IPS-NIHi11 (cell line): ENCODE measurements around the gene STT3B.
A peak's percentile ranks its signal among the peaks of the same experiment; 100 is the strongest.
"Not testable (repeated sequence)": the region's sequence is repeated elsewhere in the genome, so short reads cannot be mapped to it uniquely, and the experiment has no call there.

Experiments
- DNase-seq: peaks from one replicate; pipeline ENCODE4 v3.0.0; 2012; ENCODE audit warnings: mixed read lengths, low spot score

Gene STT3B

DNA sequence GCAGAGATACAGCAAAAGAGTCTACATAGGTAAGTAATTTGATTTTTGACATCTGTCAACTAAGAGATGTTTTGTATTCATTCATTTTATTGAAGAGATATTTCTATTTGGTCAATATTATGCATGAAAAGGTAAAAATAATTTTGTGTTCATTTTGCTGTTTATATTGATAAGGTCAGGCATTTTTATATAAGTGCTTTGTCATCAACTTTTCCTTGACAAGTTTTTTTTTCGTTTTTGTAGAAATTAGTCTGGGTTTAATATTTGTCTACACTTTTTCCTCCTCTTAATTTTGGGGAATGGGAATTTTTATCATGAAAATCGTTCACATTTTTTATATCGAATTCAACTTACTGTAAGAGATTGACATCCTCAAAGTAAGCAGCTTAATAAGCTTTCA, 67.7 kb downstream of the STT3B start:
- no peak for DNase-seq

DNA sequence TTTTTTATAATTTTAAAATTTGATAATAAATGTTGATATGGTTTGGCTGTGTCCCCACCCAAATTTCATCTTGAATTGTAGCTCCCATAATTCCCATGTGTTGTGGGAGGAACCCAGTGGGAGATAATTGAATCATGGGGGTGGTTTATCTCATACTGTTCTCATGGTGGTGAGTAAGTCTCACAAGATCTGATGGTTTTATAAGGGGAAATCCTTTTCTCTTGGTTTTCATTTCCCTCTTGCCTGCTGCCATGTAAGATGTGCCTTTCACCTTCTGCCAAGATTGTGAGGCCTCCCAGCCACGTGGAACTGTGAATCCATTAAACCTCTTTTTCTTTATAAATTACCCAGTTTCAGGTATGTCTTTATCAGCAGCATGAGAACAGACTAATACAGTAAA, 72.6 kb downstream of the STT3B start:
- not testable (repeated sequence) for DNase-seq

GRCh38 chr3:31606453-31606852, 73.7 kb downstream of the STT3B start:
- DNase-seq = no peak

DNA sequence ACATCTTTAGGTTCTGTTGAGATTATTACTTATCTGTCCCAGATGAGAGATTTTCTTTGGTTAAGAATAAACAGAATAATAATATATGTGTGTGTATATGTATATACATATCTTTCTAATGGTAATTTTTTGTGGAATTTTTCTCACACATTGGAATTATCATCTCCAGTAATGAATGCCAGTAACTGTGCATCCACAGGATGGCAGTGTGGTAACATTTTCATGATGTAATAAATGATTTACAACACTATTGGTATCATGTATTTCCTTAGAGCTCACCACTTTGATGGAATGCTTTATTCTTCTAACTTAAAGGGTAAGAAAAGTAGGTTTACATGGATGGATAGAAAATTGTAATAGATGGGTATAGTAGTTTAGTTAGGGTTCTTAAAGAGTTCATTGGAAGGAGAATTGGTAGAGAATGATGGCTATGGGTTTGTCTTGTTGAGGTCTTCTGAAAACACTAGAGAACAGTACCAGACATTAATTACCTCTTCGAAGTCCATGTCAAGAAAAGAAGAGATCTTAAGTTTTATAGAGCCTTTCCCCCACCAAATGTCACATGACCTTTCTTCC, 78.1 kb downstream of the STT3B start:
- peak; percentile 11 for DNase-seq

DNA sequence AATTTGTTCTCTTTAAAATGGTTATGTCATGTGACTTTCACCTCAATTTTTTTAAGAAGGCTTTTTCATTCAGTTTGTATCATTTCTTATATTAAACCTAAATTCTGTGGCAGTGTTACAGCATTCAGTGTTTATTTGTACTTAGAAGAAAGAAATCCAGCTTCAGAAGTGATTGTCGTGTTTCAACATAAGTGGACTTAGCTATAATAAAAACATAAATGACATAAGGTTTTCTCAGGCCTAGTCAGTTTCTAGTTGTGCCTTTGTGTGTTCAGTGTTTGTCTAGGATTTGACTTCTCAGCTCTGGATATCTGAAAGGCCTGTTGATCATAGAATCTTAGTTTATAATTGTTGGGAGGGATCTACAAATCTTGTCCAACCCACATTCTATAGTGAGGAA, 80.5 kb downstream of the STT3B start:
- DNase-seq = no peak

DNA sequence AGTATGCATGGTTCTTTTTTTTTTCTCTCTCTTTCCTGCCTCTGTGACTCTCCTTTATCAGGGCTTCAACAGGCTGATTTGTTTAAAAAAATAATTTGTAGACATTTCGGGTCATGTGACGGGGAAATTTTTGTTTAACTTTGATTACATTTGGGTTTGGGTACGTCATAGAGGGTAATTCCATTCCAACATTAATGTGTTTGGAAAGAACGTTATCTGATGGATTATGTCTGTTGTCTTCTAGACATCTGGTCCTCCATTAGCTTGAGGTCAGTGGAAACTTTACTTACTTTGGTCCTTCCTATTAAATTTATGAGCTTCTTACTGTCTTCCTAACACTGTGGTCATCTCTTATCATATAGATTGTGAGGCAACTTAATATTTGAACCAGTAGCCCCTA, 80.9 kb downstream of the STT3B start:
- no peak for DNase-seq

GRCh38 chr3:31614162-31614921, 81.6 kb downstream of the STT3B start:
- DNase-seq = no peak

- DNase-seq = no peak
Observed at GRCh38 chr3:31615071-31615875, 82.5 kb downstream of the STT3B start.

- DNase-seq = no peak
Observed at GRCh38 chr3:31616711-31617110, 84.0 kb downstream of the STT3B start.

DNA sequence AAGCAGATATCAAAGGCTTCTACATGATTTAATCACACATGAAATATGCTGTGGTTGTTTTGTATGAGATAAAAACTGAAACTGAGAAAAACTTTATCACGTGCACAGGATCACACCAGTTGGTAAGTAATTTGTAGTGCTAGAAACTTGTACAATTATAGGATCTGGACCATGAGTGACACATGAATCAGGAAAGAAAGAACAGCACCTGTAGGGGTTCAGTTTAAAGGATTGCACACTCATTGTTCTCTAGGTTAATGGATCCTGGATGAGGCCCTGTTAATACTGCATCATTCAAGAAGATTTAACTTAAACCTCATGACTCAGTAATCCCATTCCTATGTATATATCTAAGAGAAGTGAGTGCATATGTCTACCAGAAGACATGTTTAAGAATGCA, 87.9 kb downstream of the STT3B start:
- no peak for DNase-seq

DNA sequence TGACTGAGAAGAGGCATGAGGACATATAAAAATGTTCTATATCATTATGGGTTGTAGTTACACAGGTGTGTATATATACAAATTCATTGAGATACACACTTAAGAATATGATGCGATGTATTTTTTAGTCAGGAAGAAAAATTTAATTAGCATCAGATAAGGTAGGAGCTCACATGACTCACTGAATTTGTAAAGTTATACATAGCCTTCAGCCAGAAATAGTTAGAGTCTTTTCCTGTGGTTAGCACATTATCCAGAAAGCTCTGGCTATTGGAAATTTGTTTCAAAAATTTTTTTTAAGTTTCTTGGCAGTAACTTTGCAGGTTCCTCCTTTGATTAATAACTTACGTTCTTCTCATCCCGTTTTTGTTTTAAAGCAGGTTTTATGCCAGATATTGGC, 88.6 kb downstream of the STT3B start:
- no peak for DNase-seq

DNA sequence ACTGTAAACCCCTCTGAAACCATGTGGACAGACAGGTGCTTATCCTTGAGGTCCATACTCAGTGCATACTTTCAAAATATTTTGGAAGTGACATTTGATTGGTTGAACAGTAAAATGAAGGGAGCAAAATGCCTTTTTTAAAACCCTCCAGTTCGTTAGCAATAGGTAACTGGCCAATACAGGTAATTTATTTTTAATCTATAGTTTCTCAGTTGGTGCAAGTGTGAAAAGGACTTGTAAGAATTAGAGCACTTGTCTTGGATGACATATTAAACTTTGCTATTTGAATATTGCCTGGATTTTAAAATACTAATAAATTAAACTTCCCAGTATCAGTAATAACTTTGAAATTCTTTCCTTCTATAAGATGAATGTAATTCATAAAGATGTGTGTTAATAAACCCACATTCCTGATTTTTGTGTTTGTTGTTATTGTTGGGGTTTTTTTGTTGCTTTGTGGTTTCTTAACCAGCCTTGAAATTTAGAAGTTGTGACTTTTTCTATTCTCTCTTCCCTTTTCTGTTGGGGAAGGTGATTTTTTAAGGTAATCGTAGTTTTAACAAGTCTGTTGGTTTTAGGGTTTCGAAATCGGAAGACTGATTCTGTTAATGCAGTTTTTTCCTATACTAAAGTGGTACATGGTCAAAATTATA, 90.0 kb downstream of the STT3B start:
- no peak for DNase-seq

DNA sequence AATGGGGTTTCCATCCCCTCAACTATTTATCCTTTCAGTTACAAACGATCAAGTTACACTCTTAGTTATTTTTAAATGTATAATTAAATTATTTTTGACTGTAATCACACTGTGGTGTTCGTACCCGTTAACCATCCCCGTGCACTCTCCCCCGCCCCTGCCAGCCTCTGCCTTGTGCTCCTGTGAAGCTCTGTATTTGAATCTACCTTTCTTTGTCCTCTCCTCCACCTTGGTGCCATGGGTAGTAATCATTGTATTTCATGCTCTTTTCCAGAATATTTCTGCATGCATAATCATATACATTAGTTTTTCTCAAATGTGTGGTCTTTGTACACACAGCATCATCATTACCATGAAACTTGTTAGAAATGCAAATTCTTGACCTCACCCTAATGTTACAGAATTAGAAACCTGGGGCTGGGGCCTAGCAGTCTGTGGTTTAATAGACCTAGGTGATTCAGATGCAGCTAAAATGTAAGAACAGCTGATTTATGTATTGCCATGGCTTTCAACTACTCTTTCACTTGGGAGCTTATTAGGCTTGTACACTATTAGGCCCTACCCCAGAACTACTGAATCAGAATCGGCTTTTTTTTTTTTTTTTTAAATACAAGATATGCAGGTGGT, 91.5 kb downstream of the STT3B start:
- DNase-seq = no peak

DNA sequence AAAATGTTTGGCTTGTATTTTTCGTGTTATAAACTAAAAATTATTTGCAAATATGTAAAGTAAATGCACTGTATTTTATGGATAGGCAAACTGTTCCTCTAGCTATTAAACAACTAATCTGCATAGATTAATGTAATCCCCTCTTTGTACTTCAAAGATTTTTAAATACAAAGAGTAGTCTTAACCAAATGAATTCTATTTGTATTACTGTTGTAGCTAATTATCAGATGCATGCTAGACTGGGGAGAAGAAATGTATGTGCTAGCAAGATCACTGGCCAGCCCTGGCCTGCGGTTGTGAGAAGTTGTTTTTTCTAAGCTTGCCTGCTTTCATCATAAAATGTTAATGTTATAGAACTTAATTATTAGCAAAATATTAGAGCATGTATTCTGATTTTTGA, 92.6 kb downstream of the STT3B start:
- no peak for DNase-seq

DNA sequence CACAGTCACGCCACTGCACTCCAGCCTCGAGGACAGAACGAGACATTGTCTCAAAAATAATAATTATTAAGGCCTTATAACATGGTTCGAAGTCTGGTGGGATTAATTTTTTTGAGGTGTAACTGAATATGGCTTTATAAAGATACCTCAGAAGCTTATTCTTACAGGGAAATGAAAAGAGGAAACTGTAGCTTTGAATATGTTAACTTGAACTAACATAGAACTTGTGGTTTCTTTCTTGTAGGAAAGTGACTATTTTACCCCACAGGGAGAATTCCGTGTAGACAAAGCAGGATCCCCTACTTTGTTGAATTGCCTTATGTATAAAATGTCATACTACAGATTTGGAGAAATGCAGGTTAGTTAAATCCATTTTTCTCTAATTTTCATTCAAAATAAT, 96.3 kb downstream of the STT3B start:
- DNase-seq = no peak

GRCh38 chr3:31634476-31634875, 101.8 kb downstream of the STT3B start:
- DNase-seq = no peak

- DNase-seq = no peak
Observed at GRCh38 chr3:31635545-31635944, 102.8 kb downstream of the STT3B start.

DNA sequence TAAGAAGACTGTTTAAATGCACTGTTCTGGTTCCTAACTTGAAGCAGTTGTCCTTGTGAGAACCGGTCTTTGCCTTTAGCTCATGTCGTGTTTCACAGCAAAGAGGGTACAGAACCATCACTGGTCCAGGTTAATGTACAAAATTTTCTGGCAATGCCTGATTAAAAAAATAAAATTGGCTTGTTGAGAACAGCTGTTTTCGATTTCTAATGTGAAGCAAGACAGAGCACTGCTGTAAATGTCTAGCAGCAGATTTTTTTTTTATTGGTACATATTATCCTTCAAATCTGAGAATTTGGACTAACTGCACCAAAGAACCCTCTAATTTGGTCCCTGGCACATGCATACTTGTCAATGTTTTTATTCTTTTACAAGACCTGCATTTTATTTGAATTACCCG, 103.3 kb downstream of the STT3B start:
- no peak for DNase-seq

- DNase-seq = no peak
Observed at GRCh38 chr3:31636694-31637442, 104.1 kb downstream of the STT3B start.

DNA sequence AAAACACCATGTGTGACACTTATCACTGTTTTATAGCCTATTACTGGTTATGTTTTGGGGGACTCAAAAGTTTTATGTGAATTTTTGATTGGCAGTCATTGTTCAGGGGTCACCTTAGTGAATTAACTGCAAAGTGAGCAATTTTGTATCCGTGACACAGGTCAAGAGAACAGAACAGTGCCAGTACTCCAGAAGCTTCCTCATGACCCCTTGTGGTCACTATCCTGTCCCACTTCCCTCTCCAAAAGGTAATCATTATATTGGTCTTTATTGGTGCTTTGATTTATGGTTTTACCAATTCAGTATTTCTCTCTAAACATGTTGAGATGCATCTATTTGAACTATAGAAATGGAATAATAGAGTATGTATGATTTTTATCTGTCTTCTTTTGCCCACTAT, 107.1 kb downstream of the STT3B start:
- no peak for DNase-seq

GRCh38 chr3:31645256-31645655, 112.5 kb downstream of the STT3B start:
- DNase-seq = no peak
